HG02610 (cell line): ENCODE data around the gene MBOAT2.
A peak's percentile ranks its signal among the peaks of the same experiment; 100 is the strongest.

Source experiments
- ATAC-seq: cut with Tn5 transposase; IDR thresholded peaks from one replicate; pipeline ENCODE4 v1.9.1; 2021; ENCODE audit warnings: mild to moderate bottlenecking, moderate library complexity; ENCODE audit not compliant: unreplicated experiment

Gene MBOAT2

DNA sequence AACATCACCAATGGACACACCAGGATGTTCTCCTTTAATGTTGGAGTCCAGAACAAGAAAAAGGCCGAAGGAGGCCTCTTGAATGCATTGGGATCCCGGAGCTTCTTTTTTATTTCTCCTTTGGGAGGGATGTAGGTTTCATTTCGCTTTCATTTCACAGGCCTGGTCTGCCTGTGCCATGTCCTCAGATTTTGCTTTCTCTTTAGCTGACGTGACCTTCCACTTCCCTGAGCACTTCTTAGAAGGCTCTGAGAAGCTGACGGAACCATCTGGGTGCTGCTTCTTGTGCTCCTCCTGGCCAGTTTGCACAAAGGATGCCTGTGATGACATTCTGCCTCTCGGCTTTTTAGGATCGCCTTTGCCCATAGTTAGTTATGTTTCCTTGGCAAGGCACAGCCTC, 15.1 kb upstream of the MBOAT2 start:
- no peak for ATAC-seq

DNA sequence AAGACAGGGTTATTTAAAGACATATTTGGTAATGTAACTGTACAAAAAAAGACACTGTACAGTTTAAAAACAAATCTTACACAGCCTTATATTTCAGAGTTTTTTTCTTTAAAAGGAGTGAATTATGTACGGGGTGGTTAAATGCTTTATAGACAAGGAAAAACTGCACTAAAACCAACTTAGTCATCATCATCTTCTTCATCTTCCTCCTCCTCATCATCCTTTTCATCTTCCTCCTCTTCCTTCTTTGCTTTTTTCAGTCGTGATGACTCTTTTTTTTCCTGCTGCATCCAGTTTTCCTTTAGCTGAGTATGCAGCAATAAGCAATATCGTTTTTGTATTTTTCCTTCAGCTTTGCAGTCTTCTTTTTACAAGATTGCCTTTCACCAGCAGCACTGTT, 14.6 kb upstream of the MBOAT2 start:
- ATAC-seq = no peak

GRCh38 chr2:9017411-9017810, 13.9 kb upstream of the MBOAT2 start:
- ATAC-seq = no peak

GRCh38 chr2:9015998-9016397, 12.5 kb upstream of the MBOAT2 start:
- no peak for ATAC-seq

DNA sequence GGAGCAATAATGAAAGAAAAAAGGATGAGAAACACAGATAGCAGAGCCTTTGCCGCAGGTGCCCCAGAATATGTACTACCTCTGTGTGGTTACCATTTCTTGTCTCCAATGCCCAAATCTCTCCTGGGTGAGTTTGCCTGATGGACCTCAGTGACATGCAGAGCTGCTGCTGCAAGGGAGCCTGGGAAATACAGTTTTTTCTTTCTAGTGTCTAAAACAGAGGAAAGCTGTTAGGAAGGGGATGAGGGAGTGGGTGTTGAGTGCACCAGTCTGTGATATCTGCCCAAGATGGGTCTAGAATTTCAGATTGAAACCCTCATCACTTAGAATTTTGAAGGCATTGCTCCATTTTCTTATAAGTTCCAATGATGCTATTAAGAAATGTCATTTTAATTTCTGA, 9.9 kb upstream of the MBOAT2 start:
- no peak for ATAC-seq

- ATAC-seq = no peak
Measured at GRCh38 chr2:9010866-9011265, 7.4 kb upstream of the MBOAT2 start.

- ATAC-seq = no peak
Measured at GRCh38 chr2:9008951-9009664, 5.6 kb upstream of the MBOAT2 start.

DNA sequence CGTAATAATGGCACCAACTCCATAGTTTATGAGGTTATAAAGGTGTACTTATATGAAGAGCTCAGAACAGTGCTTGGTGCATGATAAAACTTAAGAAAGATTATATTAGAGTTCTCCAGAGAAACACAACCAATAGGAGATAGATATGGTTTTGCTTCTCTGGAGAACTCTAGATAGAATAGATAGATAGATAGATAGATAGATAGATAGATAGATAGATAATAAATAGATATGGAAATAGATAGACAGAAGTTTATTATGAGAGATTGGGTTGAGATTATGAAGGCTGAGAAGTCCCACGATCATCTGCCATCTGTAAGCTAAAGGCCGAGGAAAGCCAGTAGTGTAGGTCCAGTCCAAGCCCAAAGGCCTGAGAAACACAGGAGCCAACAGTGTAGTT, 2.9 kb upstream of the MBOAT2 start:
- no peak for ATAC-seq

DNA sequence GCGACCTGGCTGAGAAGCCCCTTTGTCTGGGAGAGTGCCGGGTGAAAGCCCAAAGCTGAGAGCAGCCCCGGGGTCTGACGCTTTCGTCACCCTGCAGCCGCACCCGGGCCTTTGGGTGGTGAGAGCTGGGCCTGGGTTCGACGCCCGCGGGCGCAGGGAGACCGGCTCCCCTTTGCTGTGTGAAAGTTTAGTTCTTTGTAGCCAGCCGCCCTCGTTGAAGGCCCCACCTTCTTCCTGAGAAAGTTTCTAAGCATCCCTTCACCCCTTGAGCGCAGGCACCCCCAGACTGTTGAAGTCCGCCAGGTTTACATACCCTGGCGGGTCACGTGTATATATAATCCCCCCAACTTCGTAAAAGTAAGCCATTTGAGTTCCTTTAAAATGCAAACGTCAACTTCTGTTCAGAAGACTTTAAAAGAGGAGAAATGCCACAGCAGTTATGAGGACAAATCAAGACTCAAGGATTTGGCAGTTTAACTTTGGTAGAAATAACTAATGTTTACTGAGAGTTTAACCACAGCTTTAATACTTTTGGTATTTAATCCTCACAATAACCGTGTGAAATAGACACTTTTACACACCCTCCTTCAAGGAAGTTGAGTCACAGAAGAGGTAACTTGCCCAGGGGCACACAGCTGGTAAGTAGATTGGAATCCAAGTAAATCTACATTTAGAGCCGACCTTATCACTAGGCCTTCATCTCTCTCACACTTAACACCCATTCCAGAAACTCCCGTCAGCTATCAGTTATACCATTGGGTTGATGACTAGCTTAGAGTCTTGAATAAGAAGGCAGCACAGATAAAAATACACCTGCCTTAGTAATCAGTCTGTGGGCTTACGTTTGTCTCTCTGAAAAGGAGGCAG, 1.1 kb upstream of the MBOAT2 start:
- ATAC-seq = no peak

- no peak for ATAC-seq
Measured at GRCh38 chr2:9003366-9003615, 193 bp downstream of the MBOAT2 start.

DNA sequence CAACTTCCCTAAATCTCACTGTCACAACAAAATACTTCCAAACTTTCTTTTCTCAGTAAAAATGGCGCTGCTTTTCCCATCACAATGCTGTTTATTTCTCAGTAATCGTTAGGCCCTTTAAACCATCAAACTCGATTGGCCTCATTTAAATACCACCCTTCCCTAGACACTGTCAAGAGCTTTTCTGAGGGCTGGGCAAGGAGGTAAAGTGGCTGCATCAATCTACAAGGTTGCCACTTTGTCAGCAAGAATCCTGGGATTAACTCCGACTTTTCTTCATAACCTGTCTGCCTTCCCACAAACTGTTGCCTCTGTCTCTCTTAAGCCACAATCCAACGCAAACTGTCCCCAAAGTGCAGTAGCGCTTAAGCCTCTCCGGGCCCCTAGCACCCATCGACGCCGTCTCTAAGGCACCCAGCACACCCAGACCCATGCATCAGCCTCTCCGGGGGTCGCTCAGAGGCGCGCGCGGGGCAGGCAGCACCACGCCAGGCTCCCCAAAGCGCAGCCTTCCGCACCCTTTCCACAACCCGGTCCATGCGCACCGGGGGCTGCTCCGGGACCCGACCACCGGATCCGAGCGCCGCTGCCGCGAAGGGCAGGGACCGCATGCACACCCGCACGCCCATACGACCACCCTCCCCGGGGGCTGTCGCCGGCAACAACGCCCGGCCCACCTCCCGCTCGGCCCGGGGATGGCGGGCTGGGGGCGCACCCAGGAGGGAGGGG, 683 bp downstream of the MBOAT2 start:
- ATAC-seq = peak; percentile 4

DNA sequence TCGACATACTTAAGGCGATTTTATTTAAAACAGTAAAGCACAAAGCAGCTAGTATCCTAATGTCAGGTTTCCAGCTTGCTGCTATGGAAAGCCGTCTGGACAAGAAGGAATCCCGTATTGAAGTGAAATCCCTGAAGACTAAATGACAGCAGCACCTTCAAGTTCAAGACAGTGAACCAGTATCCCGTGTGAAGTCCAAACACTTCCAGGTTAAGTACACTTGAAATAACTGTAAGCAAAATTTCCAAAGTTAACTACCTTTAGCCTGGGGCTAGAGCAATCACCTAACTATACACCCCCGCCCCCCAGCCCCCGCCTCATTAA, 1.2 kb downstream of the MBOAT2 start:
- ATAC-seq = no peak

DNA sequence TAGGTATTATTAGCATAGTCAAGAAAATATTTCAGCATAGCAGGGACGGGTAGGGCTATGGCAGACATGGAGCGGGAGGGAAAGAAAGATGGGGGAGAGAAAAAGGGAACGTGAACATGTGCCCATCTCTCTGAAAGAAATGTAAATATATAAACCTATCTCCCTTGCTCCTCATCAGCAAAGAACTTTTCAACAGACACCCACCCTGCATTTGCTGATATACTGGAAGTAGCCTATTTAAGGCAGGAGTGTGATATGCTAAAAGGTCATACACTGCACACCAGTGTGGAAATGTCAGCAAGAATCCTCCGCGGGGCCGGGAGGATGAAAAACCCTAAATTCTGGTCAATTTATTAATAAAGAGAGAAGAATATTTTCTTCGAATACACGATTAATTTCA, 1.7 kb downstream of the MBOAT2 start:
- no peak for ATAC-seq

DNA sequence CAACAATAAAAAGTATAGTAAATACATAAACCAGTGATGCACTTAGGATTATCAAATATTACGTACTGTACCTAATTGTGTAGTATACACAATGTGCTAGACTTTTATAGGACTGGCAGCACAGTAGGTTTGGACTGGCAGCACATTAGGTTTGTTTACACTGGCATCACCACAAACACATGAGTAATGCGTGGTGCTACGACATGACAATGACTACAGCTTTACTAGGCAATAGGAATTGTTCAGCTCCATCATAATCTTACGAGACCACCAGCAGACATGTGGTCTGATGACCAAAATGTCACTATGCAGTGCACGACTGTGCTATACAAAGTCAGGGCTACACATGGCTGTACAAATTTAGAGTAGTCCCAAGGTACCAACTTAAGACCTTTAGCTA, 2.3 kb downstream of the MBOAT2 start:
- no peak for ATAC-seq

DNA sequence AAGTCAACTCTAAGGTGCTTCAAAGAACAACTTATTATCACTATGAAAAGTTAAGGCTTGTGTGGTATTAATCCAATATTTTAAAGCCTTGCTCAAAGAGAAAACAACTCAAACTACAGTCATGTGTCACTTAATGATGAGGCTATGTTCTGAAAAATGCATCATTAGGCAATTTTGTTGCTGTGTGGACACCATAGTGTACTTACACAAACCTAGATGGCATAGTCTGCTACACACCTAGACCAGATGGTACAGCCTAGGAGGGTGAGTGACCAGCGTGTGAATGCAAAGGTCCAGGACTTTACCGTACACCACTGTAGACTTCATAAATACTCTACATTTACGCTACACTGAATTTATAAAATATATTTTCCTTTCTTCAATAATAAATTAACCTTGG, 3.0 kb downstream of the MBOAT2 start:
- no peak for ATAC-seq

DNA sequence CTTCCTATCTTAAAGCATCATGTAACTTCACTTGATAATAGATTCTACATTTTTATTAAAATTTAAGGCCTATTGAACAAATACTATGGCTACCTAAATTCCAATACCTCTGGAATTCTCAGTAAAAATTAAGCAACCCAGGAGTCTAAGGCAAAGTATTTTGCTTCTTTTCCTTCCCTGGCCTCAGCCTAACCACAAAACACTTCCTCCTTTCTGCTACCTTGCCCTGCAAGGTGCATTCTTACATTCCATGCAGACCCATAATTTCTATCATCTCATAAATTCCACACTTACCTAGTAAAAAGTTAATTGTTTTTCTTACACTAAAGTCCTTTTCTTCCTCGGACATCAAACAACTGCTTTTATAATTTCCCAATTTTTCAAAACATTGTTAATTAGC, 3.7 kb downstream of the MBOAT2 start:
- ATAC-seq = no peak

GRCh38 chr2:8999102-8999446, 4.4 kb downstream of the MBOAT2 start:
- no peak for ATAC-seq

DNA sequence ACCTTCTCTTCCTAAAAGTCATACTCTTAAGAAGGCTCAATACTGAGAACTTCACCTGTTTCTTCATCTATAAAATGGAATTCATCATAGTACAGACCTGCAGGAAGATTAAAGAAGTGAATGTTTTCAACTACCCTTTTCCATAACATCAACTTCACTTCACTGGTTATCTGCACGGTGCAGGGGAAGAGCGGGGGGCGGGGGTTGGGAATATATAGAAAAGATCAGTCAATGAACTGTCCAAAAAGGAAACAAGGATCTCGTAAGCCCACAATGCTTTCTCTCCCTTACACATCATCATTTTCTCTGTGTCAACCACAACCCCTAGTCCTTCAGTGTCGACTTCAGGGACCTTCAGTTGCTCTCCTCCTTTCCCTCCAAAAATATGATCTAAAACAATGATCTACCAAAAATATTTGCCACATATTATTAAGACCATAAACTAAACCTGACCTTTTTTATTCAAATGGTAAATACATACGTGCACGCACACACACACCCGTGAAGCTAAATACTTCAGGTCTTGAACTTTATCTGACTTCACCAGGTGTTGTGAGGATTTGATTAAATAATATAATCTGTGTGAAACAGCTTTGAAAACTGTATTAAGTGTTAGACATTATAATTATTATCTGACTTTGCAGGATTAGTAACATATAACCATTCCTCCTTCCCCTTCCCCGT, 4.9 kb downstream of the MBOAT2 start:
- ATAC-seq = no peak

DNA sequence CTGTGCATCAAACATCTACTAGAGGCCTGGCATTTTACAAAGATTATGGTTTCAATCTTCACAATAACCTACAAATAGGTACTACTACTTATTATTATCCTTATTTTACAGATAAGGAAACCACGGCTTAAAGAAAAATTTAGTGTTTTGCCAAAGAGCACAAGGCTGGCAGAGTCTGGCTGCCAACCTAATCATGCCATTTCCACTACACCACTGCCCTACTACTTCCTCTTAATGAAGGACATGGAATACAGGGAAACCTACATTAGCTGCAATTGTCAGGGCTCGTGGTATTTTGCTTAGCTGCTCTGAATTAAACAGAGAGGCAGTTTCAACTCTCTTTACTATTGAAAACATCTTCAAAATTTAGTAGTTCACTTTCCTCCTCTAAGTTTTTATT, 5.9 kb downstream of the MBOAT2 start:
- ATAC-seq = no peak

DNA sequence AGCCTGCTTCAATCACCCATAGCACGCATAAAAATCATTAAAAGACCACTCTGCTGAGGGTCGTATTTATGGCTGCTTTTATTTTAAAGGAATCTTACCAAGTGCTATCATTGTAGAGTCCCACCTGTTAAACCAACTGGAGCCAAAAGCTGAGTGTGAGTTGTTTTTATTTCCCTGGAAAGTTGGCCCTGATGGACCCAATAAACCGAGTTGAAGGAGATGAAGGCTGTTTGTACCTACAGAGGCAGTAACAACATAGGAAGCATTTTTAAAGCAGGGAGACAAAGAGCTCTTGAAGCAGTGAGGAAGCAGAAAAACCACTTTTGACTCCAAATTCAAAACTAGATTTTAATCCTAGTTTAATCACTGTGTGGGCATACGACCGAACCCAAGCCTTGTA, 6.4 kb downstream of the MBOAT2 start:
- no peak for ATAC-seq

- no peak for ATAC-seq
Measured at GRCh38 chr2:8996006-8996405, 7.5 kb downstream of the MBOAT2 start.

DNA sequence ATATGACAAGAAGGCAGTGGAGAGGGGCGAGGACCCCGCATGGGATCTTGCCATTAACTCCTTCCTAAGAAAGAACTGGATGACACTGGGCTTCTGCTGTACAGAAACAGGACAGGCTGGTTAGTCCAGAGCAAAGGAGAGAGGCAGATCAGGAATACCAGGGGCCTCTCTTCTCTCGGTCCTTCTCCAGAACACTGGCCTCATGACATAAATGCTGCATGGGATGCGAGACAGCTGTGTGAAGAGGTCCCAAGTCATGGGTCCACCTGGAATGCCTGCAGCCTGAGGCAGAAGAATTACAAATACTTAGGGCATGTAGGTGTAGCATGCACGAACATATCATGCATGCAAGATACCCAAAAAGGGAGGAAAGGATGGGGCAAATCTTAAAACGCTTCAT, 9.1 kb downstream of the MBOAT2 start:
- no peak for ATAC-seq
